Prostate gland (tissue), 2 donors: ENCODE data around the gene CD200.

Experiments used
- CTCF ChIP-seq, 4 experiments: fragments of 200-600 bp in 2 of 4; fragments of 450-650 bp in 2 of 4; sonication (generic) in 2 of 4; IDR thresholded peaks; 1 replicate in 3 of 4; 2 replicates in 1 of 4; pipeline ENCODE4 v1.5.1; 2016 to 2019; ENCODE audit warnings: antibody characterized with exemption in 4 of 4, mild to moderate bottlenecking in 2 of 4, moderate library complexity in 2 of 4
- POLR2A ChIP-seq: fragments of 450-650 bp; IDR thresholded peaks from one replicate; pipeline ENCODE4 v1.6.1; 2016; ENCODE audit warnings: antibody characterized with exemption, mild to moderate bottlenecking
- POLR2AphosphoS5 ChIP-seq: sonication (generic); formaldehyde crosslinking; IDR thresholded peaks from one replicate; pipeline ENCODE4 v1.6.1; 2017; ENCODE audit warnings: antibody characterized with exemption

GRCh38 chr3:112298781-112299180 is 34.2 kb upstream of the CD200 start:
- TF ChIP-seq CTCF (IDR thresholded peaks at IDR 0.05) (no peak), POLR2AphosphoS5 (no peak), POLR2A (no peak)
